Stimulated activated CD8-positive, alpha-beta memory T cell treated with anti-CD3 and anti-CD28 coated beads, Interleukin-7, amount 100 ng/mL, for 24 hours (primary cell): ENCODE measurements around the gene PHACTR1.

Source experiments
- DNase-seq: peaks from one replicate; pipeline ENCODE4 v3.0.0-alpha.2; 2020; ENCODE audit warnings: low read depth

The PHACTR1 gene

GRCh38 chr6:12992770-12993169 lies 276.2 kb downstream of the PHACTR1 start:
- DNase-seq = no peak

GRCh38 chr6:12993283-12993898 lies 276.8 kb downstream of the PHACTR1 start:
- no peak for DNase-seq

GRCh38 chr6:12995419-12995818 lies 278.9 kb downstream of the PHACTR1 start:
- DNase-seq = no peak

- DNase-seq = no peak
Observed at GRCh38 chr6:13000537-13000936, 284.0 kb downstream of the PHACTR1 start.

GRCh38 chr6:13001927-13002326 lies 285.4 kb downstream of the PHACTR1 start:
- no peak for DNase-seq

- no peak for DNase-seq
Observed at GRCh38 chr6:13004601-13005000, 288.0 kb downstream of the PHACTR1 start.

- DNase-seq = no peak
Observed at GRCh38 chr6:13005994-13006393, 289.4 kb downstream of the PHACTR1 start.

- no peak for DNase-seq
Observed at GRCh38 chr6:13006578-13007300, 290.2 kb downstream of the PHACTR1 start.

GRCh38 chr6:13007744-13008143 lies 291.2 kb downstream of the PHACTR1 start:
- no peak for DNase-seq

- DNase-seq = no peak
Observed at GRCh38 chr6:13009031-13009430, 292.5 kb downstream of the PHACTR1 start.

- no peak for DNase-seq
Observed at GRCh38 chr6:13009461-13009860, 292.9 kb downstream of the PHACTR1 start.

GRCh38 chr6:13011612-13012146 lies 295.1 kb downstream of the PHACTR1 start:
- no peak for DNase-seq

- no peak for DNase-seq
Observed at GRCh38 chr6:13012296-13012695, 295.7 kb downstream of the PHACTR1 start.

GRCh38 chr6:13012977-13013680 lies 296.6 kb downstream of the PHACTR1 start:
- no peak for DNase-seq

GRCh38 chr6:13013681-13014503 lies 297.3 kb downstream of the PHACTR1 start:
- DNase-seq = no peak

- no peak for DNase-seq
Observed at GRCh38 chr6:13014504-13015378, 298.2 kb downstream of the PHACTR1 start.

- no peak for DNase-seq
Observed at GRCh38 chr6:13015379-13015681, 298.8 kb downstream of the PHACTR1 start.

GRCh38 chr6:13024616-13025015 lies 308.0 kb downstream of the PHACTR1 start:
- DNase-seq = no peak

GRCh38 chr6:13025893-13026499 lies 309.4 kb downstream of the PHACTR1 start:
- no peak for DNase-seq

GRCh38 chr6:13026557-13026956 lies 310.0 kb downstream of the PHACTR1 start:
- no peak for DNase-seq

- no peak for DNase-seq
Observed at GRCh38 chr6:13027207-13027606, 310.6 kb downstream of the PHACTR1 start.
